H1 (cell line): Measurements from ENCODE around the gene KCTD20. TPM values are rescaled to one million over a fixed set of nuclear protein-coding genes. Genes with fewer than 3 reads are reported as not detected.

Source experiments
- CHD7 ChIP-seq: fragments of 300-600 bp; sonication (generic); IDR thresholded peaks from 2 replicates; pipeline ENCODE4 v1.7.1; 2012; ENCODE audit warnings: low read length, moderate library complexity, mild to moderate bottlenecking, inconsistent platforms; ENCODE audit not compliant: insufficient replicate concordance
- polyA plus RNA-seq, 7 experiments: library from polyadenylated mRNA; depleted of rRNA in 3 of 7; stranded (reverse) in 5 of 7; unstranded in 2 of 7; fragments of >200 nt in 5 of 7; fragments of 200-250 nt in 2 of 7; gene quantifications; 1 replicate in 5 of 7; 2 replicates in 1 of 7; 4 replicates in 1 of 7; pipeline versions ENCODE4 v1.2.1 to v1.2.3, GENCODE V29; 2011 to 2013; ENCODE audit warnings: missing spikeins in 2 of 7, mixed read lengths in 2 of 7
- total RNA-seq: library from RNA; stranded (reverse); fragmentation: NEBNext Ultra II Directional; extraction: Animal tissue kit (Norgen Biotek cat#: 25700); gene quantifications from 2 replicates; pipeline ENCODE4 v1.2.1, GENCODE V29; 2021

The KCTD20 gene
- total and polyA plus RNA-seq, 2 of the 8 experiments (the other 6 are each of a cell fraction or from before 2014, with no cell fraction given): 10.1 to 26.2 TPM

- no peak for TF ChIP-seq CHD7
- TF ChIP-seq, all 59 proteins: peak for 0
These were observed 74.6 kb downstream of the KCTD20 start (continued) for GRCh38 chr6:36517408-36517807.
